ENCODE measurements around the gene ZC3H7B.

GRCh38 chr22:41264408-41264941, 36.9 kb upstream of the ZC3H7B start:
- TF ChIP-seq CEBPB (IDR thresholded peaks at IDR 0.05; ENCODE audit: low read depth): no peak
- TF ChIP-seq CTCF (IDR thresholded peaks at IDR 0.05 in 2 of 3, conservative IDR thresholded peaks at IDR 0.05 in 1 of 3; ENCODE audit: borderline replicate concordance in 1 of 3, insufficient read depth in 1 of 3, low read depth in 2 of 3, low read length in 2 of 3): no peak
- no peak for TF ChIP-seq ATF3 (IDR thresholded peaks at IDR 0.05)
- no peak for TF ChIP-seq RAD21 (IDR thresholded peaks at IDR 0.05; ENCODE audit: low read depth)
- no peak for TF ChIP-seq JUND (IDR thresholded peaks at IDR 0.05)
- TF ChIP-seq REST (IDR thresholded peaks at IDR 0.05; ENCODE audit: low read depth): no peak
- TF ChIP-seq MAX (IDR thresholded peaks at IDR 0.05): no peak
- no peak for TF ChIP-seq ZNF274 (IDR thresholded peaks at IDR 0.05; ENCODE audit: low read depth, low read length)
- TF ChIP-seq SRF (IDR thresholded peaks at IDR 0.05; ENCODE audit: low read depth): no peak
- TF ChIP-seq EZH2phosphoT487 (IDR thresholded peaks at IDR 0.05; ENCODE audit: borderline replicate concordance): no peak
- TF ChIP-seq TCF7L2 (IDR thresholded peaks at IDR 0.05; ENCODE audit: borderline replicate concordance, extremely low read depth, insufficient read depth, insufficient read length): no peak
- TF ChIP-seq ZFX (IDR thresholded peaks at IDR 0.05): no peak
- no peak for TF ChIP-seq YY1 (IDR thresholded peaks at IDR 0.05; ENCODE audit: extremely low read depth, insufficient replicate concordance, low read depth, low read length)
- TF ChIP-seq POLR2AphosphoS5 (IDR thresholded peaks at IDR 0.05; ENCODE audit: low read depth, low read length): no peak

Data from HCT116 (cell line).